HG03342 (cell line): ENCODE data around the gene SCN1A.

Source experiments
- ATAC-seq: cut with Tn5 transposase; IDR thresholded peaks from one replicate; pipeline ENCODE4 v1.9.1; 2021; ENCODE audit warnings: mild to moderate bottlenecking, moderate library complexity; ENCODE audit not compliant: unreplicated experiment

SCN1A gene

GRCh38 chr2:166082736-166083135 is 45.1 kb downstream of the SCN1A start:
- ATAC-seq = no peak

- no peak for ATAC-seq
These were observed 46.0 kb downstream of the SCN1A start for GRCh38 chr2:166081852-166082251.

GRCh38 chr2:166081131-166081632 is 46.6 kb downstream of the SCN1A start:
- no peak for ATAC-seq

DNA sequence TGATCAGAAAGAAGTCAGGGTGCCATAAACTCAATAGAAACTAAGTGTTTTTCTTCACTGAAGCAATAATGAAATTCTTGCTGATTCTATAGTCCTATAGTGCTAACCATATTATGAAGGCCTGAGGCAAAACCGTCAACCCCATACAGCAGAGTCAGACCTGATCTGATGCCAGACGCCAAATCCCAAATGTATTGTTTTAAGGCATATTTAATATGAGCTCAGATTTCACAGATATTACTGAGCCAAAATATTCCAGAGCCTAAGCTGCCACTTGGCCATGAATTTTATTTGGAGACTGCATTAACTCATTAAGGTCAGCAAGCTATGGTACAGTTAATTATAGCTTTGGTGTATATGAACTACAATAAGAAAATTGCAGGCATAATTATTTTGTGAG is 53.4 kb downstream of the SCN1A start:
- ATAC-seq = no peak

DNA sequence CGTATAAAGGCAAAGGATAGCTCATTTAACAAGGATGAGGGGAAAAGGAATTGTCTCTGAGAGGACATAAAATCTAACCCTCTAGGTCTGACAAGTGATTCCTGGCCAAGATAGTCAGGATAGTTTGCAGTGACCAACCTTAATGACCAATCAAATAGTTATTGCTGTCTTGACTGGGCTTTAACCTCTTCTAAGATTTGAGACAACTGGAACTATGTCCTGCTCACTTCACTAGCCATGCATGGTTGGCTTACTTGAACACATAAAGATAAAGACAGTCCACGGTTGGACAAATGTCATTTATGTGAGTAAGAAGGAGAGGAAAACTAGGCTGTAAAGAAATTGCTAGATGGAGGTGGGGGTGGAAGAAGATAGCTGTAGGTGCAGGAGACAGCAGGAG is 53.8 kb downstream of the SCN1A start:
- no peak for ATAC-seq

DNA sequence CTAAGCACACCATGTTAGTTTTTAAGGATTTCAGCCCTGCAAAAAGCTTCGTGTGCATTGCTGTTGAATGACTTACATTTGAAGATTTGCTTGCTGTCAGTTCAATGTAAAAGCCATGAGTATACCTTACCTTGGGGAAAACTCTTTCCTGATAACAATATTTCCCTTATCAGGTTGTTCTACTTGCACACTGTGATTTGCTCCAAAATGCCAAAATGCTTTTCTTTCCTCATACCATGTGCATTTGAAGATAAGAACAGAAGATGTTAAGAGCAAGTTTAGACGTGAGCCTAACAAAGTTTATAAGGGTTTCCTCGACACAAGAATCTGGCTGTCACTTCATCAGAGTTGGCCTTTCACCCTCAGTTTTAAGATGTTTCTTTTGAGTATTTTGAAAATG is 57.6 kb downstream of the SCN1A start:
- no peak for ATAC-seq

DNA sequence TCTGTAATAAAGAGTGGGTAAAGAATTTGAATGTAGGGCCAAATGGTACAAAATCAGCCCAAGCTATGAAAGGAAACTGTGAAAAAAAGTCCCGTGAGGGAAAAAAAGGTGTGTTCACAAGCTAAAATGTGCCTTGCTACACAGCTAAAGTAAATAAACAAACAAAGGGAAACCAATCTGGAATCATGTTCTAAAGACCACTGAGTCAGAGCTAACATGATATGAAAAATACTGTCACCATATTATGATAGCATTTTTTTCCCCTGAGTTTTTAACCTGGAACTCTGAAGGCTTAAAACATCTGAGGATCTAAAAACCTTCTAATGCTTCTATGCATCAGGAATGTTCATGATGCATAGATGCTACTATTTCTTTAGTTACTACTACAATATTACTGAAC is 58.8 kb downstream of the SCN1A start:
- ATAC-seq = no peak

DNA sequence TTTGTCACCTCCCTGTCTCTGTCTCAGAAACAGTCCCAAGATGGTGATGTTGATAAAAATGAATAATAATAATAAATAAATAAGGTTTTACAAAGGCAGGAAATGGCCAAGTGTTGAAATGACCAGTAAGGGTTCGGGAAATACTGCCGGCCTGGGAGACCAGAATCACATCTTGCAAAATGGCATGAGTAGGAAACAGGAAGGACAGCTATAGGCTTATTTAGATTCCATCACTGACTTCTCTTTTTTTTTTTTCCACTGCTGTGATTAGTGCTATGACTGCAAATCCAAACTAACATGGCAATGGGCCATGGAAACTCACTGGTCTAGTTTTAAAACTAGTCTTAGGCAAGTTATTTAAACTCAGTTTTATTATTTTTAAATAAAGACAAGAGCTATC is 60.6 kb downstream of the SCN1A start:
- no peak for ATAC-seq

DNA sequence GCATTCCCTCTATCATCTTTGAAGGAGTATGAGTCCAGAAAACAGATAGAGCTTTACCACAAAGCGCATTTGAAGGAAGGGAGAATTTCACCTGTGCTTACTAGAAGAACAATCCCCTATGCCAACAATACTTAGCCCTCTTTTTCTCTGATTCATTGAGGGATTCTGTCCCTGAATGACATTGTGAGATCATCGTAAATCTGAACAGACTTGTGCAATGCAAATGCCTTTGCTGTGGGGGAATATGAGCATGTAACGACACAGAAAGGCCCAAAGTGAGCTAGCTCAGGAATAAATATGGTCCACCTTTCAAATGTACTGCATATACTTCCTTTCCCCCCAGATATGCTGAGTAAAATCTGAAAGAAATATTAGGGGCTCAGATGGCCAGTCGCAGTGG is 67.6 kb downstream of the SCN1A start:
- no peak for ATAC-seq

DNA sequence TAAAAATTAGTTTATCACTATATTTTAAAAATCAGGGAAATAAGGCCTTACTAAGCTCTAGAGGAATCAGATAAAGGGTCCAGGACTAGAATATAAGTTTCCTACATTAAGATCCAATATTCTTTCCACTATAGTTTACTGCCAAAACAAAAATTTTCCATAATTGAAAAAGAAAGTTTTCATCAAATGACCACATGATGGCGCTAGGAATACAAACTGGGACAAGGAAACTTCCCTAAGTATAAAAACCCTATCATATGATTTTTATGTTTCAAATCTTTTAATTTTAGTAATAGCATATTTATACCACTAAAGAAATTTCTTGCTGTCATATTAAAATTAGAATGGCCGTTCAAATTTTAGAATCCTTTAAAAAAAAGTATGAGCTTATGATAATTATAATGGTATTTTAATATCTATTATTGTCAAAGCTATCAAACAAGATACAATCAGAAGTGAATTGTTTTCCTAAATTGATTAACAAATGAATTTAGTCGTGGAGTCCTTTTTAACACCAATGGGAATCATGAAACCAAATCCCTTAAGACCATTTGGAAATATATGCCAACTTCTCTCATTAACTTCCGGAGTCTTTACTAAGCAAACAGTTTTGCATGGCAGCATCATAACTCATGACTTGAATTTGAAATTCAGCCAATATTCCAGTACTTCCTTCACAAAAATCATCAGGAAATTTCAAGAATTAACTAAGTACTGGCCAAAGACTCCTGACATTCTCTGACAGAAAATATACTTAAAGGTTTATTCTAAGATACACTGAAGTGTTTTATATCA is 70.3 kb downstream of the SCN1A start:
- ATAC-seq = no peak

DNA sequence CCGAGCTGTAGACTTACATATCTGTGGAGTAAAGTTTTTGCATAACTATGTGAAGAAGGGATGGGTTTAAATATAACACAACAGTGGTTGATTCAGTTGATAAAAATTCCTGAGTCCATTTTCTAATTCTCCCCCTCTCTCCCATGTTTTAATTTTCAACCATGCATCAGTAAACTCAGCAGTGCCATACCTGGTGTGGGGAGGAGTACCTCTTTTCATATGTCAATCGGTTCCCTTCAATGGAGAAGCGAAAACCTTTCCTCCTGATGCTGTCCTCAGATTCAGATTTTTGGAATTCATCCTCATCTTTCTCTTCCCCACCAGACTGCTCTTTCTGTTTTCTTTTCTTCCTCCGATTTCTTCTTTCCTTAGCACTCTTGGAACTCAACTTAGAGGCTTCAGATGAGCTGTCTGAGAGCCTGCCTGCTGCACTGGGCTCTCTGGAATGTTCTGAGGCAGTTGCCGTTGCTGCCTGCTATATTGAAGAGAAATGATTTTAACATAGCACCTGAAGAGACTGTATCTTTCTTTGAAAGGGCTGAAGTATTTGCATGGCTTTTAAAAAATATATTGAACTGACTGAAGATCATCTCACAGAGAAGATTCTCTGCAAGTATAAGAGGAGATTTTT is 82.9 kb downstream of the SCN1A start:
- ATAC-seq = no peak

- no peak for ATAC-seq
These were observed 84.9 kb downstream of the SCN1A start for GRCh38 chr2:166042768-166043390.

DNA sequence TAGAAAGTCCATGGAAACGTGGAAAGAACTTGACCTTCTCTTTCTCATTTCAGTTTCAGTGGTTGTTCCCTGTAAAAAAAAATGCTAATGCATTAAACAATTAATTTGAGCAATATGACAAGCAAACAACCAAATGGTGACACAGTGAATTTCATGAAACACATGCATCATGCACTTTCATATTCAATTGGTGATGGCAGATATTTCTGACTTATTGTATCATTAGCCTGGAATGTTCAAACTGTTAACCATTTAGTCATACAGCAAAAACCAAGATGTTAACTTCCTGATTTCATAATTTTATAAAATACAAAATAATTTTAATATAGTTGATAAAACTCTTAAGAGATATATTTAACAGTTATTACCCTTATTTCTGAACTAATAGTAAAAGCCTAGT is 85.5 kb downstream of the SCN1A start:
- ATAC-seq = no peak

GRCh38 chr2:166041613-166042012 is 86.2 kb downstream of the SCN1A start:
- ATAC-seq = no peak

DNA sequence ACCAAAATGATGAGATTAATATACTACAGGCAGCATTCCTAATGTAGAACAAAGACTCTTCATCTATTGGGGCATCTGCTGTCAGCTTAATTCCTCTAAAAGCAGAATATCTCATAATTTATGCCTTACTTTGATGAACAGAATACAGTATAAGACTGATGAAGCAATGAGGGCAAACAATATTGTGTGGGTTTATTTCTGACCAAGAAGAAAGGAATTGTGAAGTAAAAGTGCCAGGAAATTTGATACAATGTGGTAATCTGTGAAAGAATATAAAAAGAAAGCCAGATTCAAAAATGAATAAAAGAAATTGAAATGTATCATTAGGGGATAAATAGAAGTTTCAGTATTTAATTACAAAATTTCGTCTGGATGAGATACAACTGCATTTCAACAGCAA is 95.5 kb downstream of the SCN1A start:
- no peak for ATAC-seq

GRCh38 chr2:166031054-166031453 is 96.8 kb downstream of the SCN1A start:
- no peak for ATAC-seq

GRCh38 chr2:166025313-166025712 is 102.5 kb downstream of the SCN1A start:
- no peak for ATAC-seq

- no peak for ATAC-seq
These were observed 110.6 kb downstream of the SCN1A start for GRCh38 chr2:166017208-166017607.

DNA sequence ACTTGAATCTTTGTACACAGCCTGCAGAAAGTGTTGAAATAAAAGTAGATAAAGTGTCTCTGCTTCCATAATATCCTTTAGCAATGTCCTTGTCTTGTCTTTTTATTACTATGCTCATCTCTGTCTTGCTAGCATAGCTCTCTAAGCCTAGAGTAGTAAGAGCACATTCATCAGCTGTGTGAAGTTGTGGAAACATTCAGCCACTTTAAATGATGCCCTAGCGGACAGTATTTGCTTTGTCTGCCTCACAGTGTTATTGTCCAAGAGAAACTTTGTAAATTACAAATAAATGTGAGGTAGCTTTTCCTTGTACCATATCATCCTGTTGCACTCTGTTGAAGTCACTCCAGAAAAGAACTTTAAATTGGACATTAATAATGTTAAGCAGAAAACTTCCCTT is 113.9 kb downstream of the SCN1A start:
- ATAC-seq = no peak

DNA sequence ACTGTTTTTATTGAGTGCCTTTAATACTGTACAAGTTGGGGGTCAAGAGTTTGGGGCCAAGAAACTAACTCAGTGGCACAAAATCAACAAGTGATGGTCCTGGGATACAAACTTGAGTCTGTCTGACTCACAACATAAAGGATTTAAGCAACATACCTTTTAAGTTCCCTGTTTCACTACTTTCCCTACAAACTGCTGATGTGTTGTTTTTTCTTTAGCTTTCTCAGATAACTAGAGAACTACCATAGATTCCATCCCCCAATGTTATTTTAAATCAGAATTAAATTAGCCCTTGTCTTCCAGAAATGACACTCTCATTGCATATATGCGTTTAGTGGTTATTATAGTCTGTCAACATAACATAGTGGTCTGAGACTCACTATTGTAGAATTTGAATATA is 116.2 kb downstream of the SCN1A start:
- ATAC-seq = no peak

DNA sequence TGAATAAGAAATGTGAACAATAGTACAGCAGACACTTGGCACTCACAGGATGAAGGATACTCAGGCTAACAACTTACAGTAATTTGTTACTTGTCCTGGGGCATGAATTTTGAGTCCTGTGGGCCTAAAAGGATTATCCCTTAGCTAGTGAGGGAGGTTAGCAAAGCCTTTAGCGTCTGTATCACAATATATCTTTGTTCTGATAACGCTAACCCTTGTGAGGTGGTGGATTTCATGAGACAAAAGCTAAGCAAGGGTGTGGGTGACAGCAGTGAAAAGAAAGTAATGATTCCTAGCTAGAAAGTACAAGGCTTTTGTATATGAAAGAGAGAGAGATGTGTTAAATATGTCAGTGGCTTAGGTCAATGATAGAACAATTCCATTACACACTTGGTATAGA is 127.4 kb downstream of the SCN1A start:
- no peak for ATAC-seq

DNA sequence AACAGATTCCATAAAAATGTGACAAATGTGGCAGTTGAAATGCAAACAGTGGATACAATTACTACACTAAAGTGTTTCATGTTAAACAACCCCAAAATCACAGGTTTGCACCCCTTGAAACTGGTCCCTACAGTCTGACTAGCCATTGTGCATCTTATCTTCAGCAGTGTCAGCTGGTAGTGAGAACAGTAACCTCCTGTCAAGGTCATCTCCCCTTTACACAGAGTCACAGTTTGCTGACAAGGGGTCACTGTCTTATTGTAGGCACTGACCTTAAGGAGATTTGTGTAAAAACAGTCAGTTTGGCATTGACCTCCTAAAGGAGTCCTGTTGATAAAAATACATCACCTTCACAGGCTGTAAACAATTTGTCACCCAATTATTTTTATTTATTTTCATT is 137.0 kb downstream of the SCN1A start:
- no peak for ATAC-seq
